ENCODE measurements around the gene PTGIS.
"Not testable (repeated sequence)": the region's sequence is repeated elsewhere in the genome, so short reads cannot be mapped to it uniquely, and the experiment has no call there.

The PTGIS gene

DNA sequence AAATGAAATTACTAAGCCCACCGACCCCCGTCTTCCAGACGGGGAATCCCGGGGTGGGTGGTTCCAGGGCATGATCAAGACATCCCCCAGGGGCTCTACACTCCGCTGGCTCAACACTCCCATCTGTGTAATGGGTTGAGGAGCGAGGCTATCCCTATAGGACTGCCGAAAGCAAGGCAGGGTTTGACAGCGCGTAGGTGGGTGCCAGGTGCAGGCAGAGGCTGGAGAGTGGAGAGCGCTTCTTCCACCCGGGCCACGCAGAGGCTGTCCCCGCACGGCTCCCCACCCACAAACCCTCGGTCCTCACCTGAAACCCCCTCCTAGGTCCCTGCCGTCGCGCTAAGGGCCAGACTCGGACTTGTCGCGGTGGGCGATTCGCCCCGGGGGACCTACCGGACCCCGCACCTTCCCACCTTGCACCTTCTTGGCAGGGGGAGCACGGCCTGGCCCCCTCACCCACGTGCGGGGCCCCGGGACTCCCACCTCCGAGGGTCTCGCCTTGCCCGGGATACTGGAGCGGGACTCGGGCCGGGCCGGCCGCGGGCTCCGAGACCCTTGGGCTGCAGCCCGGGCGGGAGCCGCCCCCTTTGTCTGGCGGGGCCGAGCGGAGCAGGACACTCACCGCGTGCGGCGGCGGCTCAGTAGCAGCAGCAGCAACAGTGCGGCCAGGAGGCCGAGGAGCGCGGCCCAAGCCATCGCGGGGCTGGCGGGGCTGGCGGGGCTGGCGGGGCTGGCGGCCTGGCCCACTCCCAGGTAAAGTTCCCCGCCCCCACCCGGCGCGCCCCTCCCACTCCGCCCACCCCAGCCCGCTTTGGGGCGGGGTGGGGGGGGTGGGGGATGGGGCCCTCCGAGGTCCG lies at the start of gene PTGIS:
PTGIS (minus strand) TSS at position 717 of the 857 bp plus-strand sequence; CDS start at position 696, 21 bp downstream.
- DNase-seq (ENCODE audit: low read depth): no peak

- DNase-seq (ENCODE audit: low read depth): not testable (repeated sequence)
These were observed 49.5 kb upstream of the PTGIS start for GRCh38 chr20:49617394-49617793.

GRCh38 chr20:49616154-49617007 lies 48.4 kb upstream of the PTGIS start:
- DNase-seq (ENCODE audit: low read depth): no peak

- no peak for DNase-seq (ENCODE audit: low read depth)
These were observed 47.6 kb upstream of the PTGIS start for GRCh38 chr20:49615401-49616153.

- DNase-seq (ENCODE audit: low read depth): not testable (repeated sequence)
These were observed 47.1 kb upstream of the PTGIS start for GRCh38 chr20:49615051-49615400.

DNA sequence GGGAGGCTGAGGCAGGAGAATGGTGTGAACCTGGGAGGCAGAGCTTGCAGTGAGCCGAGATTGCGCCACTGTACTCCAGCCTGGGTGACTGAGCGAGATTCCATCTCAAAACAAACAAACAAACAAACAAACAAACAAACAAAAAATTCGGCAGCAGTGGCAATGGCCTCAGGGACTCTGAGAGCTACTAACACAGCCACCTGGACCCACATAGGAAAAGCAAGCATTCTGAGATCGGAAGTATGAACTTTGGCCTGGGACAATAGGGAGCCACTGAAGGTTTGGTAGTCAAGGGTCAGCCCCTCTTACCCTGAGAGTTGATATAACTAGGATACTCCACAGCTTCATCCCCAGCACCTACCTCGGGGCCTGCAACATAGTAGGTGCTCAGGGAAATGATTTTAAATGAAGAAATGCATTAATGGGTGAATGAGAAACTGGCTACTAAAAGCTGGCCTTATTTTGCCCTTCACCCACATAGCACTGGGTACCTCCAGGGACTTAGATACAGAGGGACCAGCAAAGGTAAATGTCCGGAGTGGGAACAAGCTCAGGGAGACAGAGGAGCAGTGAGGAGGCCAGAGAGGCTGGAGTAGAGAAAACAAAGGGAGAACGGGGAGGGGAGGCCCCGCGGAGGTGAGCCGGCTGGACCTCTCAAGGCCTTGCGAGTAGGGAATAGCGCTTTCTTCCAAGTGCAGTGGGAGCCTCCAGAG lies 46.6 kb upstream of the PTGIS start:
- no peak for DNase-seq (ENCODE audit: low read depth)

GRCh38 chr20:49612127-49612738 lies 44.3 kb upstream of the PTGIS start:
- DNase-seq (ENCODE audit: low read depth): no peak

GRCh38 chr20:49611539-49612126 lies 43.7 kb upstream of the PTGIS start:
- not testable (repeated sequence) for DNase-seq (ENCODE audit: low read depth)

DNA sequence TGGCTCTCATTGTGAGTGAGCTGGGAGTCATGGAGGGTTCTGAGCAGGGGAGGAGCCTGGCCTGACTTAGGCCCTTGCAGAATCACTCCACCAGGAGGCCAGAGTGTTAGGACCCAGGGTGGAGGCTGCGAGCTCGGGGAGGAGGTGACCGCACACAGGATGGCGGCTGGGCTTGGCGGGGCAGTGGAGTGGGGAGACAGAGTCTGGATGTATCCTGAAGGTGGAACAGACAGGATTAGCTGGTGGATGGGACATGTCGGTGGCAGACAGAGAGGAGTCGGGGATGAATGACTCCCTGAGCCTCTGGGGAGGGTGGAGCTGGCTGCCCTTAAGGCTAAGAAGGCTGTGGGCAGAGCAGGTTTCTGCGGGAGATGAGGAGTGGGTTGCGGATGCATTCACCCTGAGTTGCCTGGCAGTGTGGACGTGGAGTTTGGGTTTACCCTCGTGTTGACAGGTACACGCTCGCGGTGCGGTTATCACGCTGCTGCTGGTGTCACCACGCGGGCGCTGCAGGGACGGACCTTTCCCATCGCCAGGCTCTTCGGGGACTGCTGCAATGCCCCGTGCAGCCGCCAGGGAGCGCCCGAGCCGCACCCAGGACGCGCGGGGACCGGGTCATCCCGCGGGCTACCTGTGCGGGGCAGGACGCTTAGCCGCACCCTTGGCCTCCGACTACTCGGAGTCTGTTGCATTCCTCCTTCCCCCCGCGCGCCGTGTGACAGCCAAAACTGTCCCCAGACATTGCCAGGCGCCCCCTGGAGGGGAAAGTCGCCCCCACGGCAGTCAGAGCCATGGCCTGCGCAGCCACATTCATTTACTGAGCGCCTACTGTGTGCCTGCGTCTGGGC lies 43.0 kb upstream of the PTGIS start:
- DNase-seq (ENCODE audit: low read depth): no peak

GRCh38 chr20:49608752-49609670 lies 41.1 kb upstream of the PTGIS start:
- DNase-seq (ENCODE audit: low read depth): no peak

- DNase-seq (ENCODE audit: low read depth): no peak
These were observed 39.6 kb upstream of the PTGIS start for GRCh38 chr20:49607568-49607967.

GRCh38 chr20:49603209-49603627 lies 35.3 kb upstream of the PTGIS start:
- no peak for DNase-seq (ENCODE audit: low read depth)

- DNase-seq (ENCODE audit: low read depth): no peak
These were observed 34.6 kb upstream of the PTGIS start for GRCh38 chr20:49602345-49603208.

DNA sequence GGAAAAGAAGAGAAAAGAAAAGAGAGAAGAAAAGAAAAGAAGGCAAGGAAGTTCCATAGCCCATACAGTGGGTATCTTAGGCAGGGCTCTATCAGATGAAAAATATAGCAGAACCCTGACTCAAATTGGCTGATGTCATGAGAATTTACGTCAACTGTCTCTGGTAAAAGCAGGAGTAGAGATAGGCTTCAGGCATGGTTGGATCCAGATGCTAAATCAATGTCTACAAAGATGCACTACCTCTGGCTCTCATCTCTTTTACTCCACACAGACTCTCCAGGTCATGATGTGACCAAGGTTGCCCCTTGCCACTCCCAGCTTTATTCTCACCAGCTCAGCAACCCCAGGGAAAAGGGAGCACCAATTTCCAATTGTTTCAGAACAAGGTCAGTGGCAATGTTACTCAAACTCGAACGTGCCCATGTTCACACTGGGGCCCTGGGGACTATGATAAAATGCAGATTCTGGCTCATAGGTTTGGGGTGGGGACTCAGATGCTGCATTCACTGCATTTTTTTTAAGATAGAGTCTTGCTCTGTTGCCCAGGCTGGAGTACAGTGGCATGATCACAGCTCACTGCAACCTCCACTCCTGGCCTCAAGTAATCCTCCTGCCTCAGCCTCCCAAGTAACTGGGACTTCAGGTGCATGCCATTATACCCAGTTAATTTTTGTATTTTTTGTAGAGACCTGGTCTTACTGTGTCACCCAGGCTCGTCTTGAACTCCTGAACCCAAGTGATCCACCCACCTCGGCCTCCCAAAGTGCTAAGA lies 33.4 kb upstream of the PTGIS start:
- DNase-seq (ENCODE audit: low read depth): no peak

DNA sequence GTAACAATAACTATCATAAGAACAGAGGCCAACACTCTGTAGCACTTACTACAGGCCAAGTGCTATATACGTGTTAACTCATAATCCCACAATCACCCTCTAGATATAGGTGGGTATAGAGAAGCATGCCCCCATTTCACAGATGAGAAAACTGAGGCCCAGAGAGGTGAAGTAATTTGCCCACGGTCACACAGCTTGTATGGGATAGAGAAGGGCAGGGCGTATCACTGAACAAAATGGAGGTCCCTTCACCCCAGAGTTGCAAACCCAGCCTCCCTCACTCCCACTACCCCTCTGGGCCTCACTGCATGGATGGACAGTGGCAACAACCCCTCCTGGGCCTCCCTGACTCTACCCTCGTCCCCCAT lies 31.8 kb upstream of the PTGIS start:
- no peak for DNase-seq (ENCODE audit: low read depth)

GRCh38 chr20:49597825-49598395 lies 30.0 kb upstream of the PTGIS start:
- DNase-seq (ENCODE audit: low read depth): no peak

All from GM04504 (cell line).